Activated B cell treated with CpG ODN at 0.5 μM for 24 hours (primary cell): Measurements from ENCODE around the gene DAPK1. TPM values are rescaled to one million over a fixed set of nuclear protein-coding genes. Genes with fewer than 3 reads are reported as not detected.

Experiments used
- ATAC-seq: fragments of 200-7000 bp; cut with Tn5 transposase; one replicate; pipeline ENCODE4 v1.10.0; 2021; ENCODE audit warnings: low read depth, mild to moderate bottlenecking, moderate library complexity
- CTCF ChIA-PET: fragments of 350-600 bp; sonication (Branson Sonifier 250); formaldehyde crosslinking; loops from one replicate; lab custom pipeline; 2021; ENCODE audit warnings: antibody characterized with exemption; lab: Charles Lee
- POLR2A ChIA-PET: fragments of 350-600 bp; sonication (Branson Sonifier 250); formaldehyde crosslinking; loops from one replicate; lab custom pipeline; 2021; ENCODE audit warnings: antibody characterized with exemption; lab: Charles Lee
- DNase-seq: peaks from one replicate; pipeline ENCODE4 v3.0.0; 2022
- H3K27ac Mint-ChIP-seq: one replicate; pipeline ENCODE4 v1.8.0; 2020; ENCODE audit warnings: mixed read lengths
- H3K27me3 Mint-ChIP-seq: one replicate; pipeline ENCODE4 v1.8.0; 2021; ENCODE audit warnings: mixed read lengths
- H3K36me3 Mint-ChIP-seq: one replicate; pipeline ENCODE4 v1.8.0; 2021; ENCODE audit warnings: low read depth, mixed read lengths
- H3K4me1 Mint-ChIP-seq: one replicate; pipeline ENCODE4 v1.8.0; 2021; ENCODE audit warnings: mixed read lengths
- H3K4me3 Mint-ChIP-seq: one replicate; pipeline ENCODE4 v1.8.0; 2020; ENCODE audit warnings: mild to moderate bottlenecking, mixed read lengths
- H3K9me3 Mint-ChIP-seq: one replicate; pipeline ENCODE4 v1.8.0; 2020; ENCODE audit warnings: mixed read lengths
- CTCF ChIP-seq: fragments of 200-600 bp; IDR thresholded peaks from one replicate; pipeline ENCODE4 v1.8.0; 2022; ENCODE audit warnings: antibody characterized with exemption, mild to moderate bottlenecking
- intact Hi-C: fragments of 100-400 bp; cut with micrococcal nuclease; formaldehyde crosslinking; loops from one replicate; pipeline ENCODE4 v1.15.1; 2024
- total RNA-seq: library from RNA; stranded (reverse); gene quantifications from 2 replicates; pipeline ENCODE4 v1.2.3, GENCODE V29; 2022

The DAPK1 gene
- total RNA-seq, 1 donor from 2014 or later = 1.0 TPM

GRCh38 chr9:87524061-87524460, 26.4 kb downstream of the DAPK1 start:
- DNase-seq (no peak), ATAC-seq (no peak)
- ChIA-PET POLR2A (no interaction called here), CTCF (no interaction called here)
- Mint-ChIP-seq H3K9me3 (peaks cover 1% of the 10 kb centered on the region), H3K36me3 (no peaks in the 10 kb centered on the region), H3K4me3 (no peak overlapping the region), H3K27me3 (peaks cover 9% of the 10 kb centered on the region), H3K27ac (no peak overlapping the region), H3K4me1 (no peaks in the 10 kb centered on the region)
- no peak for TF ChIP-seq CTCF
- intact Hi-C loops = no loop called here

GRCh38 chr9:87525546-87526303, 28.1 kb downstream of the DAPK1 start:
- ChIA-PET CTCF (no interaction called here), POLR2A (no interaction called here)
- H3K27me3 Mint-ChIP-seq = peaks cover 11% of the 10 kb centered on the region
- intact Hi-C loops = no loop called here
- DNase-seq (no peak), ATAC-seq (no peak)
- TF ChIP-seq CTCF = no peak
- H3K36me3 Mint-ChIP-seq = no peaks in the 10 kb centered on the region
- no peak overlapping the region for H3K27ac Mint-ChIP-seq
- peaks cover 1% of the 10 kb centered on the region for H3K9me3 Mint-ChIP-seq
- no peak overlapping the region for H3K4me3 Mint-ChIP-seq
- H3K4me1 Mint-ChIP-seq = no peaks in the 10 kb centered on the region

- Mint-ChIP-seq H3K36me3 (no peaks in the 10 kb centered on the region), H3K27me3 (peaks cover 7% of the 10 kb centered on the region), H3K27ac (no peak overlapping the region), H3K9me3 (no peaks in the 10 kb centered on the region), H3K4me3 (no peak overlapping the region), H3K4me1 (no peaks in the 10 kb centered on the region)
- ChIA-PET POLR2A (no interaction called here), CTCF (no interaction called here)
- TF ChIP-seq CTCF = no peak
- no peak for ATAC-seq
- DNase-seq = no peak
- intact Hi-C loops = no loop called here
Observed at GRCh38 chr9:87527211-87527916, 29.7 kb downstream of the DAPK1 start.

GRCh38 chr9:87528969-87529368, 31.3 kb downstream of the DAPK1 start:
- H3K27me3 Mint-ChIP-seq = peaks cover 2% of the 10 kb centered on the region
- CTCF ChIA-PET = no interaction called here
- no peaks in the 10 kb centered on the region for H3K36me3 Mint-ChIP-seq
- no peak overlapping the region for H3K27ac Mint-ChIP-seq
- H3K4me3 Mint-ChIP-seq = no peak overlapping the region
- POLR2A ChIA-PET = no interaction called here
- no peaks in the 10 kb centered on the region for H3K4me1 Mint-ChIP-seq
- intact Hi-C loops = no loop called here
- no peak for DNase-seq
- no peaks in the 10 kb centered on the region for H3K9me3 Mint-ChIP-seq
- no peak for TF ChIP-seq CTCF
- no peak for ATAC-seq

GRCh38 chr9:87529671-87530070, 32.0 kb downstream of the DAPK1 start:
- no peak for DNase-seq
- Mint-ChIP-seq H3K4me3 (no peak overlapping the region), H3K27ac (no peak overlapping the region), H3K36me3 (no peaks in the 10 kb centered on the region), H3K27me3 (peaks cover 2% of the 10 kb centered on the region), H3K9me3 (no peaks in the 10 kb centered on the region), H3K4me1 (no peaks in the 10 kb centered on the region)
- ChIA-PET CTCF (no interaction called here), POLR2A (no interaction called here)
- intact Hi-C loops = no loop called here
- ATAC-seq = no peak
- TF ChIP-seq CTCF = no peak
